GM12878 (cell line): Measurements from ENCODE around the gene STK32B. TPM values are rescaled to one million over a fixed set of nuclear protein-coding genes. Genes with fewer than 3 reads are reported as not detected.

ENCODE experiments used
- ATAC-seq: fragments of 200-7000 bp; cut with Tn5 transposase; 3 replicates; pipeline ENCODE4 v1.9.1; 2020; ENCODE audit warnings: mild to moderate bottlenecking, moderate library complexity
- BruUV-seq: library from RNA; stranded (reverse); fragments of 400-500 nt; replicated peaks from 2 replicates; lab custom pipeline; 2021; lab: Mats Ljungman, UMichigan
- CTCF ChIA-PET: fragments of 300-600 bp; sonication (Branson Sonifier 250); formaldehyde crosslinking; extraction: SDS; loops from one replicate; lab custom pipeline; 2021; ENCODE audit warnings: inconsistent platforms; lab: Yijun Ruan, JAX
- POLR2A ChIA-PET: fragments of 350-600 bp; formaldehyde crosslinking; extraction: SDS; loops from one replicate; lab custom pipeline; 2021; ENCODE audit warnings: inconsistent platforms; lab: Charles Lee
- RAD21 ChIA-PET: fragments of 300-600 bp; sonication (Branson Sonifier 250); formaldehyde crosslinking; loops from one replicate; lab custom pipeline; 2023; ENCODE audit warnings: antibody characterized with exemption; ENCODE audit not compliant: unreplicated experiment; lab: Charles Lee
- SMC1A ChIA-PET: fragments of 300-600 bp; sonication (Branson Sonifier 250); formaldehyde crosslinking; loops from one replicate; lab custom pipeline; 2023; ENCODE audit not compliant: unreplicated experiment, uncharacterized antibody; lab: Charles Lee
- DNase-seq: peaks from one replicate; pipeline ENCODE4 v3.0.0-alpha.2; 2011; ENCODE audit warnings: low read depth, low spot score
- FAIRE-seq: peaks from 3 replicates; lab custom pipeline; 2011; peaks lifted over from hg19 to GRCh38; lab: Jason Lieb, UNC
- H2AFZ ChIP-seq: 2 replicates; pipeline ENCODE4 v1.6.0; 2011; ENCODE audit warnings: low read depth, low read length, control low read depth; ENCODE audit not compliant: control insufficient read depth
- H3K27ac ChIP-seq: 2 replicates; pipeline ENCODE4 v1.5.1; 2011; ENCODE audit warnings: control low read depth; ENCODE audit not compliant: control insufficient read depth, insufficient read depth
- H3K27me3 ChIP-seq, 2 experiments: replicated peaks in 1 of 2; 2 replicates each; pipeline versions ENCODE4 v1.6.0 to v1.6.1; 2011; ENCODE audit warnings: low read length in 1 of 2; ENCODE audit not compliant: control insufficient read depth in 2 of 2, insufficient read depth in 2 of 2
- H3K36me3 ChIP-seq, 2 experiments: 2 replicates each; pipeline ENCODE4 v1.5.1; 2011; ENCODE audit warnings: low read length in 1 of 2; ENCODE audit not compliant: control insufficient read depth in 2 of 2, insufficient read depth in 2 of 2
- H3K4me1 ChIP-seq: 2 replicates; pipeline ENCODE4 v1.6.1; 2011; ENCODE audit warnings: mild to moderate bottlenecking, low read length, moderate library complexity, mixed read lengths; ENCODE audit not compliant: control insufficient read depth, insufficient read depth
- H3K4me2 ChIP-seq: 2 replicates; pipeline ENCODE4 v1.6.0; 2011; ENCODE audit warnings: control low read depth; ENCODE audit not compliant: control insufficient read depth, insufficient read depth
- H3K4me3 ChIP-seq: fragments of 200-600 bp; sonication (generic); 2 replicates; pipeline ENCODE4 v1.5.1; 2016
- H3K79me2 ChIP-seq: 2 replicates; pipeline ENCODE4 v1.6.0; 2011; ENCODE audit warnings: low read length; ENCODE audit not compliant: control insufficient read depth, insufficient read depth
- H3K9ac ChIP-seq: 2 replicates; pipeline ENCODE4 v1.8.0; 2011; ENCODE audit warnings: low read length, control low read depth, mixed read lengths; ENCODE audit not compliant: control insufficient read depth, insufficient read depth
- H3K9me3 ChIP-seq: replicated peaks from 3 replicates; pipeline ENCODE4 v1.5.1; 2011; ENCODE audit warnings: mild to moderate bottlenecking, low read length; ENCODE audit not compliant: control insufficient read depth, insufficient read depth
- H4K20me1 ChIP-seq: 2 replicates; pipeline ENCODE4 v1.6.0; 2011; ENCODE audit not compliant: control insufficient read depth, insufficient read depth
- CBX5 ChIP-seq: sonication (generic); IDR thresholded peaks from 2 replicates; pipeline ENCODE4 v1.6.1; 2016; ENCODE audit warnings: low read depth, moderate library complexity, mild to moderate bottlenecking, inconsistent platforms
- JUND ChIP-seq: IDR thresholded peaks from 2 replicates; pipeline ENCODE4 v1.6.1; 2012; ENCODE audit warnings: low read depth, mild to moderate bottlenecking, low read length, improper control_type of control experiment, moderate library complexity
- PAX8 ChIP-seq: fragments of 450-650 bp; IDR thresholded peaks from 2 replicates; pipeline ENCODE4 v1.6.1; 2017; ENCODE audit warnings: mild to moderate bottlenecking, moderate library complexity
- SIX5 ChIP-seq: IDR thresholded peaks from 2 replicates; pipeline ENCODE4 v1.6.1; 2011; ENCODE audit warnings: mild to moderate bottlenecking, low read depth, low read length, moderate library complexity; ENCODE audit not compliant: severe bottlenecking
- STAT1 ChIP-seq: fragments of 450-650 bp; conservative IDR thresholded peaks from 2 replicates; pipeline ENCODE4 v1.6.1; 2014; ENCODE audit warnings: antibody characterized with exemption, mild to moderate bottlenecking
- SUPT20H ChIP-seq: IDR thresholded peaks from 2 replicates; pipeline ENCODE4 v1.6.1; 2011; ENCODE audit warnings: low read depth, mild to moderate bottlenecking, low read length, moderate library complexity, borderline replicate concordance; ENCODE audit not compliant: control insufficient read depth
- WGBS: methylation state at CpG from one replicate; pipeline ENCODE4 v1.1.6; 2016; ENCODE audit warnings: low lambda C conversion rate; ENCODE audit not compliant: insufficient replicate concordance, insufficient coverage; ENCODE audit errors: missing lambda C conversion rate; 5-methylcytosine and 5-hydroxymethylcytosine counted together
- in situ Hi-C: fragments of 300-500 bp; cut with MboI; formaldehyde crosslinking; loops from 9 replicates; pipeline ENCODE4 v1.14.3; 2018; ENCODE audit warnings: mixed read lengths
- intact Hi-C: fragments of 100-400 bp; cut with micrococcal nuclease; formaldehyde crosslinking; loops from one replicate; pipeline ENCODE4 v1.14.2; 2022; ENCODE audit not compliant: unreplicated experiment
- polyA plus RNA-seq, 11 experiments: library from polyadenylated mRNA; depleted of rRNA in 4 of 11; unstranded in 6 of 11; stranded (reverse) in 5 of 11; fragments of >200 nt; fragmentation: Nextera tagmentation in 4 of 11; fragmentation: Illumina TruSeq in 1 of 11; extraction: Ambion mirVana in 4 of 11; extraction: Trizol in 1 of 11; gene quantifications; 1 replicate in 1 of 11; 2 replicates in 10 of 11; pipeline versions ENCODE4 v1.2.1 to v1.2.3, GENCODE V29; 2011 to 2016; ENCODE audit warnings: inconsistent platforms in 2 of 11, missing spikeins in 2 of 11, low read depth in 1 of 11
- total RNA-seq, 4 experiments: library from RNA; depleted of rRNA in 3 of 4; stranded (reverse); fragments of >200 nt in 3 of 4; fragmentation: Illumina TruSeq in 1 of 4; extraction: Trizol in 1 of 4; gene quantifications; 2 replicates each; pipeline versions ENCODE4 v1.2.1 to v1.2.3, GENCODE V29; 2013 to 2021
- TF ChIP-seq, protein P1 (sequence below): fragments of 450-650 bp; conservative IDR thresholded peaks from 2 replicates; pipeline ENCODE4 v1.6.1; 2017; ENCODE audit warnings: mild to moderate bottlenecking, moderate library complexity

STK32B gene
- total and polyA plus RNA-seq, 10 of the 15 experiments (the other 5 are each of a cell fraction or from before 2014, with no cell fraction given) = 0.04 to 0.12 (median 0.08) TPM; not detected in 7

DNA sequence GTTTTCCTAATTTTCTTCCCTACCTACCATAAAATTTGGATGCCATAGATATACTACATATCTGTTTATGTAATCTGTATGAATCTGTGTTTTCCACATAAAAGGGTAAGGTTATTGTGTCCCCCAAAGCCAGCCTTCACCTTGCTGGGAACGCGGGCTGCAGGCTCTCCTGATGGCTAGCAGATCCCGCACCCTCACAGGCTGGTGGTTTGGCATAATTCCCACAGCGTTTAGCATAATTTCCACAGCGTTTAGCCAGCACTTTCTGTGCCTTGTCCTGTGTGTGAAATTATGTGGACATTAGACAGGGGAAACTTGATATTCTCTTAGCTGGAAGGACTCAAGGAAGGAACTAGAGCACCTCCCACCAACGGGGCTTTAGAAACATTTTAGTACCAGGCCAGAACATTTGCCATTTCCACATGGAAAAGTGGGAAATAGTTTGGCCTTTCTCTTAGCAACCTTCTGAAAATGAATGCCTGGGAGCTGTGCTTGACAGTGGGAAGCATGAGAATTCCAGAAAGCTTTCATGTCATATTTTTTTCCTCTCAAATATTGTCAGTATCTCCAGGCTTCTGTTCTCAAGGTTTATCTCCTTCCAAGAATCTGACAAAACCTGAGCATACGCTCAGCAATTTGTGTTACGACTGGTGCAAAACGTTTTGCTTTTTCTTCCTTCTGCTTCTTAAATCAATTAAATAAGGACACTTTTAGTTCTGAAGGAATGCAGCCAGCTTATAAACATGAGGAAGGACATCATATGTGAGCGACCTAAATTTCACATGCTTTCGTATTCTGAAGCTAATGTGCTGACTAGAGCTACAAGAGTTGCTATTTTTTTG, 67.9 kb downstream of the STK32B start:
- in situ Hi-C loops = no loop called here
- no peaks in the 10 kb centered on the region for H3K9me3 ChIP-seq
- TF ChIP-seq, protein P1, sequence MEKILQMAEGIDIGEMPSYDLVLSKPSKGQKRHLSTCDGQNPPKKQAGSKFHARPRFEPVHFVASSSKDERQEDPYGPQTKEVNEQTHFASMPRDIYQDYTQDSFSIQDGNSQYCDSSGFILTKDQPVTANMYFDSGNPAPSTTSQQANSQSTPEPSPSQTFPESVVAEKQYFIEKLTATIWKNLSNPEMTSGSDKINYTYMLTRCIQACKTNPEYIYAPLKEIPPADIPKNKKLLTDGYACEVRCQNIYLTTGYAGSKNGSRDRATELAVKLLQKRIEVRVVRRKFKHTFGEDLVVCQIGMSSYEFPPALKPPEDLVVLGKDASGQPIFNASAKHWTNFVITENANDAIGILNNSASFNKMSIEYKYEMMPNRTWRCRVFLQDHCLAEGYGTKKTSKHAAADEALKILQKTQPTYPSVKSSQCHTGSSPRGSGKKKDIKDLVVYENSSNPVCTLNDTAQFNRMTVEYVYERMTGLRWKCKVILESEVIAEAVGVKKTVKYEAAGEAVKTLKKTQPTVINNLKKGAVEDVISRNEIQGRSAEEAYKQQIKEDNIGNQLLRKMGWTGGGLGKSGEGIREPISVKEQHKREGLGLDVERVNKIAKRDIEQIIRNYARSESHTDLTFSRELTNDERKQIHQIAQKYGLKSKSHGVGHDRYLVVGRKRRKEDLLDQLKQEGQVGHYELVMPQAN = no peak
- TF ChIP-seq SIX5 = no peak
- no peak for TF ChIP-seq SUPT20H
- TF ChIP-seq STAT1 = no peak
- no peak for TF ChIP-seq JUND
- TF ChIP-seq CBX5 = no peak
- no peak for TF ChIP-seq PAX8
- no peak overlapping the region for H3K4me2 ChIP-seq
- WGBS = 54% methylated on average over 11 of the region's 11 CpGs
- no peaks in the 10 kb centered on the region for H4K20me1 ChIP-seq
- no peak overlapping the region for H3K9ac ChIP-seq
- no peaks in the 10 kb centered on the region for H3K79me2 ChIP-seq
- CTCF ChIA-PET = no interaction called here
- intact Hi-C loops = no loop called here
- ATAC-seq = no peak
- DNase-seq = no peak
- FAIRE-seq = no peak
- no peaks in the 10 kb centered on the region for H3K27me3 ChIP-seq
- no peak overlapping the region for H3K27ac ChIP-seq
- RAD21 ChIA-PET = no interaction called here
- no peak overlapping the region for H2AFZ ChIP-seq
- H3K36me3 ChIP-seq = no peaks in the 10 kb centered on the region
- no TSS peak for BruUV-seq
- H3K4me3 ChIP-seq = no peak overlapping the region
- SMC1A ChIA-PET = no interaction called here
- POLR2A ChIA-PET = no interaction called here
- no peaks in the 10 kb centered on the region for H3K4me1 ChIP-seq
